HCT116 (cell line): ENCODE measurements around the gene DIAPH3. TPM values are rescaled to one million over a fixed set of nuclear protein-coding genes. Genes with fewer than 3 reads are reported as not detected.

Experiments used
- ATAC-seq: fragments of 200-7000 bp; cut with Tn5 transposase; 2 replicates; pipeline ENCODE4 v1.9.1; 2020; ENCODE audit warnings: mild to moderate bottlenecking, moderate library complexity
- BruUV-seq: library from RNA; stranded (reverse); fragments of 400-500 nt; replicated peaks from 2 replicates; lab custom pipeline; 2021; lab: Mats Ljungman, UMichigan
- CTCF ChIA-PET: fragments of 300-600 bp; sonication (Branson Sonifier 250); formaldehyde crosslinking; loops from one replicate; lab custom pipeline; 2021; ENCODE audit warnings: antibody characterized with exemption; lab: Charles Lee
- POLR2A ChIA-PET: fragments of 300-600, 350-600 bp; sonication (Branson Sonifier 250); formaldehyde crosslinking; loops from one replicate; lab custom pipeline; 2021; ENCODE audit warnings: antibody characterized with exemption; lab: Charles Lee
- RAD21 ChIA-PET, 2 experiments: fragments of 300-600 bp; sonication (Branson Sonifier 250); formaldehyde crosslinking; loops; one replicate each; lab custom pipeline; 2023; ENCODE audit warnings: low total read pairs in 2 of 2; ENCODE audit not compliant: uncharacterized antibody in 2 of 2, unreplicated experiment in 2 of 2, low non-redundant PET in 1 of 2; lab: Charles Lee
- DNase-seq: peaks from one replicate; pipeline ENCODE4 v3.0.0-alpha.2; 2010; ENCODE audit warnings: low read depth, low spot score
- H2AFZ ChIP-seq: fragments of 200-600 bp; shearing (Covaris generic), sonication (generic); 2 replicates; pipeline ENCODE4 v1.6.1; 2017; ENCODE audit warnings: low read depth, mixed run types, mixed read lengths, antibody characterized with exemption, low read length; ENCODE audit not compliant: poor library complexity, severe bottlenecking
- H3K27ac ChIP-seq: 2 replicates; pipeline ENCODE4 v1.5.1; 2012; ENCODE audit warnings: low read depth, low read length
- H3K27me3 ChIP-seq: fragments of 200-600 bp; sonication (generic); 2 replicates; pipeline ENCODE4 v1.6.1; 2016; ENCODE audit warnings: mixed run types, low read length, mixed read lengths; ENCODE audit not compliant: insufficient read depth
- H3K36me3 ChIP-seq, 2 experiments: fragments of 200-500 bp in 1 of 2; fragments of 200-600 bp in 1 of 2; sonication (Bioruptor generic) in 1 of 2; sonication (generic) in 1 of 2; 2 replicates each; pipeline versions ENCODE4 v1.5.1 to v1.6.1; 2014 to 2016; ENCODE audit warnings: low read length in 2 of 2, inconsistent platforms in 1 of 2, mixed read lengths in 1 of 2, mixed run types in 1 of 2; ENCODE audit not compliant: insufficient read depth in 2 of 2, control insufficient read depth in 1 of 2
- H3K4me1 ChIP-seq, 2 experiments: fragments of 200-600 bp in 1 of 2; sonication (generic) in 1 of 2; 2 replicates each; pipeline versions ENCODE4 v1.5.1 to v1.6.1; 2012 to 2017; ENCODE audit warnings: low read length in 2 of 2, inconsistent platforms in 1 of 2, mild to moderate bottlenecking in 1 of 2, mixed read lengths in 1 of 2, mixed run types in 1 of 2, moderate library complexity in 1 of 2; ENCODE audit not compliant: insufficient read depth in 2 of 2, control insufficient read depth in 1 of 2
- H3K4me2 ChIP-seq: fragments of 200-600 bp; sonication (generic); 2 replicates; pipeline ENCODE4 v1.6.1; 2017; ENCODE audit warnings: mixed run types, low read length, mixed read lengths
- H3K4me3 ChIP-seq, 2 experiments: fragments of 200-600 bp in 1 of 2; sonication (generic) in 1 of 2; replicated peaks in 1 of 2; 2 replicates each; pipeline ENCODE4 v1.5.1; 2011 to 2016; ENCODE audit warnings: low read length in 2 of 2, control low read depth in 1 of 2, low read depth in 1 of 2, mild to moderate bottlenecking in 1 of 2, mixed read lengths in 1 of 2, mixed run types in 1 of 2
- H3K79me2 ChIP-seq: fragments of 200-600 bp; sonication (generic); 2 replicates; pipeline ENCODE4 v1.6.1; 2017; ENCODE audit warnings: mild to moderate bottlenecking, mixed run types, low read length, moderate library complexity, mixed read lengths; ENCODE audit not compliant: insufficient read depth
- H3K9ac ChIP-seq: fragments of 200-600 bp; sonication (generic); 2 replicates; pipeline ENCODE4 v1.6.1; 2016; ENCODE audit warnings: low read length, mixed read lengths
- H3K9me2 ChIP-seq: fragments of 200-600 bp; sonication (generic), shearing (Covaris generic); 2 replicates; pipeline ENCODE4 v1.6.1; 2017; ENCODE audit warnings: mixed run types, mild to moderate bottlenecking, moderate library complexity; ENCODE audit not compliant: insufficient read depth
- H3K9me3 ChIP-seq, 2 experiments: fragments of 200-500 bp in 1 of 2; fragments of 200-600 bp in 1 of 2; sonication (Bioruptor generic) in 1 of 2; sonication (generic) in 1 of 2; 2 replicates each; pipeline ENCODE4 v1.6.1; 2014 to 2017; ENCODE audit warnings: low read length in 2 of 2, mixed read lengths in 2 of 2, inconsistent platforms in 1 of 2, low read depth in 1 of 2, mild to moderate bottlenecking in 1 of 2, mixed run types in 1 of 2, moderate library complexity in 1 of 2; ENCODE audit not compliant: control insufficient read depth in 1 of 2, insufficient read depth in 1 of 2
- H4K20me1 ChIP-seq: fragments of 200-600 bp; sonication (generic), shearing (Covaris generic); 2 replicates; pipeline ENCODE4 v1.6.1; 2017; ENCODE audit warnings: mixed run types, mild to moderate bottlenecking, moderate library complexity; ENCODE audit not compliant: insufficient read depth
- ATF3 ChIP-seq: IDR thresholded peaks from 2 replicates; pipeline ENCODE4 v1.6.1; 2012
- CBX3 ChIP-seq: IDR thresholded peaks from 2 replicates; pipeline ENCODE4 v1.6.1; 2012; ENCODE audit warnings: low read depth
- ELF1 ChIP-seq: IDR thresholded peaks from 2 replicates; pipeline ENCODE4 v1.6.1; 2012; ENCODE audit warnings: low read depth, borderline replicate concordance
- EZH2 ChIP-seq: fragments of 200-600 bp; sonication (generic); IDR thresholded peaks from 2 replicates; pipeline ENCODE4 v1.6.1; 2017; ENCODE audit warnings: antibody characterized with exemption, mixed run types
- FOSL1 ChIP-seq: IDR thresholded peaks from 2 replicates; pipeline ENCODE4 v1.6.1; 2012; ENCODE audit warnings: low read depth
- JUND ChIP-seq: IDR thresholded peaks from 2 replicates; pipeline ENCODE4 v1.6.1; 2012
- MAX ChIP-seq: IDR thresholded peaks from 2 replicates; pipeline ENCODE4 v1.6.1; 2012
- POLR2AphosphoS5 ChIP-seq: IDR thresholded peaks from 2 replicates; pipeline ENCODE4 v1.6.1; 2011; ENCODE audit warnings: mild to moderate bottlenecking, low read depth, low read length, moderate library complexity
- RAD21 ChIP-seq: IDR thresholded peaks from 2 replicates; pipeline ENCODE4 v1.6.1; 2012; ENCODE audit warnings: low read depth, mild to moderate bottlenecking
- SIN3A ChIP-seq: IDR thresholded peaks from 2 replicates; pipeline ENCODE4 v1.6.1; 2012; ENCODE audit warnings: low read depth
- TCF7L2 ChIP-seq: IDR thresholded peaks from 2 replicates; pipeline ENCODE4 v1.7.0; 2011; ENCODE audit warnings: borderline replicate concordance, inconsistent platforms; ENCODE audit not compliant: insufficient read depth, insufficient read length; ENCODE audit errors: extremely low read depth
- ZBTB33 ChIP-seq: IDR thresholded peaks from 2 replicates; pipeline ENCODE4 v1.6.1; 2011; ENCODE audit warnings: mild to moderate bottlenecking, low read length, moderate library complexity; ENCODE audit not compliant: insufficient replicate concordance; ENCODE audit errors: extremely low read depth
- ZFX ChIP-seq: fragments of 450-650 bp; IDR thresholded peaks from 2 replicates; pipeline ENCODE4 v1.6.1; 2017
- ZNF274 ChIP-seq: fragments of 200-500 bp; sonication (Bioruptor generic); IDR thresholded peaks from 2 replicates; pipeline ENCODE4 v1.6.1; 2014; ENCODE audit warnings: mild to moderate bottlenecking, low read depth, low read length, inconsistent platforms
- intact Hi-C: fragments of 100-400 bp; cut with micrococcal nuclease; formaldehyde crosslinking; loops from 2 replicates; pipeline ENCODE4 v1.10.0; 2022
- total RNA-seq: library from RNA; stranded (reverse); gene quantifications from one replicate; pipeline ENCODE4 v1.2.1, GENCODE V29; 2021; ENCODE audit not compliant: unreplicated experiment

Gene DIAPH3
- total RNA-seq, 1 experiment from 2014 or later = 22.8 TPM

- Histone ChIP-seq H3K27me3 (no peaks in the 10 kb centered on the region), H3K27ac (no peak overlapping the region), H3K9me3 (no peaks in the 10 kb centered on the region), H3K79me2 (no peaks in the 10 kb centered on the region), H3K4me1 (no peaks in the 10 kb centered on the region), H3K9ac (no peak overlapping the region), H4K20me1 (no peaks in the 10 kb centered on the region), H3K4me3 (no peak overlapping the region), H2AFZ (no peak overlapping the region), H3K4me2 (no peak overlapping the region), H3K36me3 (no peaks in the 10 kb centered on the region), H3K9me2 (no peaks in the 10 kb centered on the region)
- ATAC-seq = no peak
- RAD21 ChIA-PET = no interaction called here
- POLR2A ChIA-PET = no interaction called here
- DNase-seq = no peak
- TF ChIP-seq ZFX = no peak
- TF ChIP-seq CBX3 = no peak
- TF ChIP-seq FOSL1 = no peak
- no peak for TF ChIP-seq MAX
- no peak for TF ChIP-seq POLR2AphosphoS5
- TF ChIP-seq ZBTB33 = no peak
- no peak for TF ChIP-seq TCF7L2
- no peak for TF ChIP-seq ELF1
- TF ChIP-seq EZH2 = no peak
- no peak for TF ChIP-seq RAD21
- no peak for TF ChIP-seq ATF3
- TF ChIP-seq SIN3A = no peak
- TF ChIP-seq ZNF274 = no peak
- TF ChIP-seq JUND = no peak
- BruUV-seq = no TSS peak
- CTCF ChIA-PET = no interaction called here
- intact Hi-C loops = no loop called here
Measured at GRCh38 chr13:59696271-59696670, 467.5 kb downstream of the DIAPH3 start.
